PC-3 (cell line): Measurements from ENCODE around the gene EMP1. TPM values are rescaled to one million over a fixed set of nuclear protein-coding genes. Genes with fewer than 3 reads are reported as not detected.

Source experiments
- ATAC-seq: fragments of 200-7000 bp; cut with Tn5 transposase; 2 replicates; pipeline ENCODE4 v1.9.1; 2020; ENCODE audit warnings: mild to moderate bottlenecking, moderate library complexity
- BruUV-seq: library from RNA; stranded (reverse); fragments of 400-500 nt; replicated peaks from 2 replicates; lab custom pipeline; 2021; lab: Mats Ljungman, UMichigan
- CTCF ChIA-PET: fragments of 300-600 bp; sonication (Branson Sonifier 250); formaldehyde crosslinking; loops from one replicate; lab custom pipeline; 2022; ENCODE audit warnings: antibody characterized with exemption; lab: Charles Lee
- POLR2A ChIA-PET: fragments of 300-600 bp; sonication (Branson Sonifier 250); formaldehyde crosslinking; loops from one replicate; lab custom pipeline; 2022; ENCODE audit warnings: antibody characterized with exemption; ENCODE audit not compliant: unreplicated experiment; lab: Charles Lee
- DNase-seq: peaks from one replicate; pipeline ENCODE4 v3.0.0-alpha.2; 2015
- H2AFZ ChIP-seq: fragments of 300-600 bp; sonication (generic); 2 replicates; pipeline ENCODE4 v1.6.0; 2016; ENCODE audit warnings: antibody characterized with exemption, low read length
- H3F3A ChIP-seq: fragments of 300-600 bp; sonication (generic); one replicate; pipeline ENCODE4 v1.6.0; 2017; ENCODE audit warnings: antibody characterized with exemption, low read length, control low read depth, mild to moderate bottlenecking; ENCODE audit not compliant: unreplicated experiment
- H3K27ac ChIP-seq: fragments of 300-600 bp; sonication (generic); 2 replicates; pipeline ENCODE4 v1.5.1; 2016; ENCODE audit warnings: mild to moderate bottlenecking, low read length
- H3K27me3 ChIP-seq: fragments of 300-600 bp; sonication (generic); 2 replicates; pipeline ENCODE4 v1.6.1; 2016; ENCODE audit warnings: low read length, mixed read lengths
- H3K36me3 ChIP-seq: fragments of 300-600 bp; sonication (generic); 2 replicates; pipeline ENCODE4 v1.6.1; 2016; ENCODE audit warnings: low read depth, mixed run types, low read length, mixed read lengths
- H3K4me1 ChIP-seq: fragments of 300-600 bp; sonication (generic); 2 replicates; pipeline ENCODE4 v1.5.1; 2016; ENCODE audit warnings: low read length; ENCODE audit not compliant: insufficient read depth
- H3K4me2 ChIP-seq: fragments of 300-600 bp; sonication (generic); 2 replicates; pipeline ENCODE4 v1.6.0; 2016; ENCODE audit warnings: low read length
- H3K4me3 ChIP-seq: fragments of 300-600 bp; sonication (generic); 2 replicates; pipeline ENCODE4 v1.5.1; 2016; ENCODE audit warnings: mild to moderate bottlenecking, low read length, mixed read lengths
- H3K79me2 ChIP-seq: fragments of 300-600 bp; sonication (generic); 2 replicates; pipeline ENCODE4 v1.6.1; 2017; ENCODE audit warnings: low read length, mixed read lengths
- H3K9ac ChIP-seq: fragments of 300-600 bp; sonication (generic); 2 replicates; pipeline ENCODE4 v1.6.0; 2016; ENCODE audit warnings: mild to moderate bottlenecking, low read length
- H3K9me2 ChIP-seq: fragments of 300-600 bp; sonication (generic); replicated peaks from 2 replicates; pipeline ENCODE4 v1.6.1; 2016; ENCODE audit warnings: mixed run types, low read length, mixed read lengths
- H3K9me3 ChIP-seq: fragments of 300-600 bp; sonication (generic); 2 replicates; pipeline ENCODE4 v1.6.1; 2016; ENCODE audit warnings: low read length, mixed read lengths
- H4K20me1 ChIP-seq: fragments of 300-600 bp; sonication (generic); 2 replicates; pipeline ENCODE4 v1.6.1; 2016; ENCODE audit warnings: low read length, mixed read lengths
- CTCF ChIP-seq: fragments of 300-600 bp; sonication (generic); conservative IDR thresholded peaks from 2 replicates; pipeline ENCODE4 v1.5.1; 2017; ENCODE audit warnings: antibody characterized with exemption, low read depth, mild to moderate bottlenecking, low read length
- EZH2 ChIP-seq: fragments of 300-600 bp; sonication (generic); IDR thresholded peaks from one replicate; pipeline ENCODE4 v1.6.1; 2017; ENCODE audit warnings: antibody characterized with exemption, mild to moderate bottlenecking, low read length; ENCODE audit not compliant: unreplicated experiment
- EZH2phosphoT487 ChIP-seq: fragments of 300-600 bp; sonication (generic); IDR thresholded peaks from 2 replicates; pipeline ENCODE4 v1.6.1; 2018; ENCODE audit warnings: mild to moderate bottlenecking, antibody characterized with exemption, low read length, borderline replicate concordance
- intact Hi-C: fragments of 100-400 bp; cut with micrococcal nuclease; formaldehyde crosslinking; loops from 2 replicates; pipeline ENCODE4 v1.9.0; 2023
- total RNA-seq: library from RNA; depleted of rRNA; stranded (reverse); fragments of >200 nt; gene quantifications from 2 replicates; pipeline ENCODE4 v1.2.3, GENCODE V29; 2014

EMP1 gene
- total RNA-seq, 1 experiment from 2014 or later = 158 TPM

DNA sequence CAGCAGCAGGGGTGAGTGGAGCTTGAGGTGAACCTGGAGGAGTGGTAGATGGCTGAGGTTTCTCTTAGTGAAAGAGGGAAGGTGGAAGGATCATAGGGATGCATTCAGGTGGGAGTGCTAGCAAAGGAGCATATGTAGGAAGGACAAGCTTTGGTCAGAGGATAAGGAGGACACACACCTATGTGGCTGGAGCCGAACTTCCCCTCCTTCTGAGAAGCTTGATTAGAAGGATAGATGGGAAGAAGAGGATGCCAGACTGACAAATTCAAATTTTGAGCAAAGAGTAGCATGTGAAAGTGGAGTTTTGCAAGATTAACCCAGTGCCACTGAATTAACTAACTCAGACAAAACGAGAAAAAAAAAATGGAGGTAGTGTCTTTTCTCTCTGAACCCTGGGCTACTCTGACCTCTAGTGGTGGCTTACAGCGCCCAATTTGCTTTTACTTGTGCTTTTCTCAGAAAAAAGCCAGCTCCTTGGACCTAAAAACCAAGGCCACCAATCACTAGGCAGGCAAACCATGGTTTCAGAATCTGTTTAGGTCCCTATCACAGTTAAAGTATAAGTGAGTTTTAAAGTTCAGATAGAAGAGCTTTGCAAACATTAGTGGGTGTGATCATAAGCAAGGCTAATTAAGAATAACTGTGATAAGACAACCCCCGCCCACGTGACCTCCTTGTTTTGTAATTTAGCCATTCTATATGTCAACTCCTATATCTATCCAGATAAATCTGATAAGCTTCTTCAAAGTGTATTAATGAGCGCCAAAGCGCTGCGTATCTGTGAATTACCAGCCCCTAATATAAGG lies 15.5 kb downstream of the EMP1 start:
- H3K79me2 ChIP-seq = peaks cover 41% of the 10 kb centered on the region
- peak overlapping the region; percentile 19 for H3K27ac ChIP-seq
- H2AFZ ChIP-seq = no peak overlapping the region
- peaks cover 15% of the 10 kb centered on the region for H4K20me1 ChIP-seq
- peak; percentile 77 for DNase-seq
- no peaks in the 10 kb centered on the region for H3K27me3 ChIP-seq
- BruUV-seq = no TSS peak
- ATAC-seq = no peak; the same call in 1 of the 2 replicates
- H3K4me2 ChIP-seq = no peak overlapping the region
- H3K9me3 ChIP-seq = no peaks in the 10 kb centered on the region
- no peaks in the 10 kb centered on the region for H3K9me2 ChIP-seq
- peaks cover 49% of the 10 kb centered on the region for H3K4me1 ChIP-seq
- H3K36me3 ChIP-seq = peaks cover 64% of the 10 kb centered on the region
- intact Hi-C loops = loop anchor here (1.0 to 10.0 kb wide), 3 partner anchors 22 to 227 kb away; no protein-coding TSS in a partner anchor
- POLR2A ChIA-PET = interaction anchor here (1.0 to 1.2 kb wide), 2 partner anchors 16 to 113 kb away, joined by 4 to 8 read pairs; partner anchors contain the start of gene EMP1
- TF ChIP-seq EZH2 = no peak
- no peak for TF ChIP-seq EZH2phosphoT487
- peak; percentile 71 for TF ChIP-seq CTCF
- H3K9ac ChIP-seq = no peak overlapping the region
- no peak overlapping the region for H3K4me3 ChIP-seq
- H3F3A ChIP-seq = no peaks in the 10 kb centered on the region
- CTCF ChIA-PET = interaction anchor here (0.6 to 1.3 kb wide), 3 partner anchors 66 to 226 kb away, joined by 3 to 17 read pairs (median 14); no protein-coding TSS in a partner anchor

DNA sequence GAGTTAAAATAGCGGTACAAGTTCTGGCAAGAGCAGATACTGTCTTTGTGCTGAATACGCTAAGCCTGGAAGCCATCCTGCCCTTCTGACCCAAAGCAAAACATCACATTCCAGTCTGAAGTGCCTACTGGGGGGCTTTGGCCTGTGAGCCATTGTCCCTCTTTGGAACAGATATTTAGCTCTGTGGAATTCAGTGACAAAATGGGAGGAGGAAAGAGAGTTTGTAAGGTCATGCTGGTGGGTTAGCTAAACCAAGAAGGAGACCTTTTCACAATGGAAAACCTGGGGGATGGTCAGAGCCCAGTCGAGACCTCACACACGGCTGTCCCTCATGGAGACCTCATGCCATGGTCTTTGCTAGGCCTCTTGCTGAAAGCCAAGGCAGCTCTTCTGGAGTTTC lies 18.5 kb downstream of the EMP1 start:
- ATAC-seq (no peak), DNase-seq (no peak)
- CTCF ChIA-PET = no interaction called here
- Histone ChIP-seq H3K9me2 (no peaks in the 10 kb centered on the region), H4K20me1 (peaks cover 6% of the 10 kb centered on the region; the same call in 1 of the 2 replicates), H3K4me3 (no peak overlapping the region), H3K9me3 (no peaks in the 10 kb centered on the region), H3K9ac (no peak overlapping the region), H3K4me2 (no peak overlapping the region), H3K36me3 (peaks cover 62% of the 10 kb centered on the region), H2AFZ (no peak overlapping the region), H3K4me1 (peaks cover 19% of the 10 kb centered on the region), H3K27ac (no peak overlapping the region), H3F3A (no peaks in the 10 kb centered on the region), H3K79me2 (peaks cover 11% of the 10 kb centered on the region), H3K27me3 (no peaks in the 10 kb centered on the region)
- intact Hi-C loops = loop anchor here (10.0 kb wide), 1 partner anchor 230 kb away; no protein-coding TSS in a partner anchor
- POLR2A ChIA-PET = no interaction called here
- TSS peak; percentile 35 for BruUV-seq
- TF ChIP-seq EZH2phosphoT487 (no peak), CTCF (no peak), EZH2 (no peak)

- no peak overlapping the region for H3K27ac ChIP-seq
- POLR2A ChIA-PET = interaction anchor here (0.7 kb wide), 1 partner anchor 152 kb away, joined by 3 read pairs; no protein-coding TSS in a partner anchor
These were observed 22.1 kb downstream of the EMP1 start for GRCh38 chr12:13218641-13219040.

More at GRCh38 chr12:13218641-13219040, 22.1 kb downstream of the EMP1 start:
- DNase-seq (no peak), ATAC-seq (no peak)
- Histone ChIP-seq H3K9me3 (no peaks in the 10 kb centered on the region), H3K9me2 (no peaks in the 10 kb centered on the region), H2AFZ (no peak overlapping the region), H3K36me3 (peaks cover 35% of the 10 kb centered on the region), H3K4me1 (peaks cover 22% of the 10 kb centered on the region), H3K27me3 (no peaks in the 10 kb centered on the region), H3K4me2 (no peak overlapping the region), H4K20me1 (no peaks in the 10 kb centered on the region), H3K79me2 (no peaks in the 10 kb centered on the region), H3F3A (peaks cover 7% of the 10 kb centered on the region), H3K4me3 (no peak overlapping the region), H3K9ac (no peak overlapping the region)
- intact Hi-C loops = loop anchor here (10.0 kb wide), 1 partner anchor 234 kb away; no protein-coding TSS in a partner anchor
- TF ChIP-seq CTCF (no peak), EZH2 (no peak), EZH2phosphoT487 (no peak)
- CTCF ChIA-PET = no interaction called here
- BruUV-seq = no TSS peak
